OCI-M2 (cell line): Measurements from ENCODE around the gene CHI3L1.
"Not testable (repeated sequence)": the region's sequence is repeated elsewhere in the genome, so short reads cannot be mapped to it uniquely, and the experiment has no call there.

Experiments
- DNase-seq: peaks from one replicate; lab custom pipeline; 2025; ENCODE audit not compliant: unreplicated experiment; lab: John Stamatoyannopoulos, UW

CHI3L1 gene

DNA sequence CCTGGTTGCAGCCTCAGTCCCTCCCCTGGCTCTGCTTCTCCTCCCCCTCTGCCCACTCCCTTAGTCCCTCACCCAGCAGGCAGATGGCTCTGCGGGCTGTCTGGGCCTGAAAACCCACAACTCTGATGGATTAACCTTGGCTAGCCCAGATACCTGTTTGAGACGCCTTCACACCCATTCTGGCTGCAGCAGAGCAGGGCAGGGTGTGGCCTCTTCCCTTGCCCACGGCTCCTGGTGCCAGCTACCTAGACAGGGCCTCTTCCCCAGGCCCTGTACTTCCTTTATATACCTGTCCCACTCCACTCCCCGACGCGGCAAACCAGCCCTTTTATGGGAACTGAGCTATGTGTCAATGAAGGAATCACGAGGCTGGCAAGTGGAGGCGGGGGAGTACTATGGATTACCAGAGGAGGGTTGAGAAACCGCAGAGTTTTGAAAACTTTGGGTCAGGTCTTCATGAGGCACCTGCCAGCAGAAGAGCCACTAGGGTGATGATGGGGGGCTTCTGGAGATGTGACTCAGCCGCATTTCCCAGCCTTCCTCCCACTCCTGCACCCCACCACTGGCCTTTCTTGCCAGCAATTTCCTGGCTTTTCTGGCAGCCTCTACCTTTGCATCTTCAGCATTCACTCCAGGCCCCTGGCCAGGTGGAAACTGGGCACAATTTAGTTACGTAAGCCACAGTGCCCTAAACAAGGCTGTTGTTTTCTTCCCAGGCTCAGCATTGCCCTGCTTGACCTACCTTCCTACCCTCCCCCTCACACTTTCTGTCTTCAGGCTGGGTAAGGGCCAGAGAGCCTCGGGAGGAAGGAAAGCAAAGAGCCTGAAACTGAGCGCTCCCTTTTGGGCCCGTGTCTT, at the start of gene CHI3L1:
CHI3L1 (minus strand) TSS at position 259 of the 858 bp plus-strand sequence; CDS start at position 178, 81 bp downstream.
- DNase-seq = no peak

DNA sequence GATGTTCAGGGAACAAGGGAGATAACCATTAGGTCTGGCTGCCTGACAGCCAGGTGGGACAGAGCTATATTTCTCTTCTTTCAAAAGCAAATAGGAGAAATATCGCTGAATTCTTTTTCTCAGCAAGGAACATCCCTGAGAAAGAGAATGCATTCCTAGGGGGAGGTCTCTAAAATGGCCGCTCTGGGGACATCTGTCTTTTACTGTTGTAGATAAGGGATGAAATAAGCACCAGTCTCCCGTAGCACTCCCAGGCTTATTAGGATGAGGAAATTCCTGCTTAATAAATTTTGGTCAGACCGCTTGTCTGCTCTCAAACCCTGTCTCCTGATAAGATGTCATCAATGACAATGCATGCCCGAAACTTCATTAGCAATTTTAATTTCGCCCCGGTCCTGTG, 48.4 kb upstream of the CHI3L1 start:
- not testable (repeated sequence) for DNase-seq

DNA sequence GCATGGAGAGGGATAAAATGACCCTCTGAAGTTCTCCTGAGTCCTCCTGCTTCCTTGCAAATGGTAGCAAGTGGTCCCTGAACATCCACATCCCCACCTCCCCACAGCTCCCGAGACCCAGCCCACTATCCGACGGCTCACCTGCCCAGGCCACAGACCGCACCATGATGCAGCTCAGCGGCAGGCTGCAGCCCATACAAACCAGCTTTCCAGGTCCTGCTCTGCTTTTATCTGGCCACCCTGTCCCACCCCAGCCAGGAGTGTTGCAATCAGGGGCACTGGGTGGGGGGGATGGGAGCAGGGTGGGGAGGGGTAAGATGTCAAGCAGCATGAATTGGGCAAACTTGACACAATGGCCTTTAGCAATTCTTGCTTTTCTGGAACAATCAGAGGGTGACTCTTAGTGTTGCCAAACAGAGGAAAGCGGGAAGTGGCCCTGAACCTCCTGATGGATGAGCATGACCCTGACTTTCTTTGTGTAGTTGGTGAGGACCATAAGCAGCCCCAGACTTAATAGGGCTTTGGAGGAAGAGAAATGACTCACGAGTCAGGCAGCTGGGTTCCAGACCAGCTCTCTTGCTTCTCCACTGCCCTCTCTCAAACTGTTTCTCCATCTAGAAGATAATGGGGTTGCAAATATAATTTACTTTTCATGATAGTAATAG, 43.1 kb upstream of the CHI3L1 start, which contains the start of gene CHIT1:
CHIT1 (minus strand) TSS at position 203 of the 665 bp plus-strand sequence; CDS start at position 166, 37 bp downstream.
- DNase-seq = no peak

DNA sequence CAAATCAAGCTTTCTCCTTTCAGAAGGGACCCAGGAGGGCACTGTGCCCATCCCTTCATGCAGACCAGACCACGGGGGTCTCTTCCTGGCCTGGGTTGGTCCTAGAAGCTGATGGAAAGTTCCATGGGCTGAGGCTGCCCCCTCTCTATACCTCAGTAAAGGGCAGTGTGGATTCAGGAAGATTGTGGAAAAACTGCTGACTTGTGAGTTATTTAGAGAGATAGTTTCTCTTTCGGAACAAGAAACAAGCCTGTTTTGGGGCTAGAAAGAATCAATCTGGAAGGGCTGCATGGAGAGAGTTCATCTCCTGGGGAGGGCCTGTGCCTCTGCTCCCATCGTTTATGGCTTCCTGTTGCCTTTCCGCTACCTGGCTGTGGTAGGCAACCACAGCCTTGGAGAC, 42.2 kb upstream of the CHI3L1 start:
- no peak for DNase-seq

DNA sequence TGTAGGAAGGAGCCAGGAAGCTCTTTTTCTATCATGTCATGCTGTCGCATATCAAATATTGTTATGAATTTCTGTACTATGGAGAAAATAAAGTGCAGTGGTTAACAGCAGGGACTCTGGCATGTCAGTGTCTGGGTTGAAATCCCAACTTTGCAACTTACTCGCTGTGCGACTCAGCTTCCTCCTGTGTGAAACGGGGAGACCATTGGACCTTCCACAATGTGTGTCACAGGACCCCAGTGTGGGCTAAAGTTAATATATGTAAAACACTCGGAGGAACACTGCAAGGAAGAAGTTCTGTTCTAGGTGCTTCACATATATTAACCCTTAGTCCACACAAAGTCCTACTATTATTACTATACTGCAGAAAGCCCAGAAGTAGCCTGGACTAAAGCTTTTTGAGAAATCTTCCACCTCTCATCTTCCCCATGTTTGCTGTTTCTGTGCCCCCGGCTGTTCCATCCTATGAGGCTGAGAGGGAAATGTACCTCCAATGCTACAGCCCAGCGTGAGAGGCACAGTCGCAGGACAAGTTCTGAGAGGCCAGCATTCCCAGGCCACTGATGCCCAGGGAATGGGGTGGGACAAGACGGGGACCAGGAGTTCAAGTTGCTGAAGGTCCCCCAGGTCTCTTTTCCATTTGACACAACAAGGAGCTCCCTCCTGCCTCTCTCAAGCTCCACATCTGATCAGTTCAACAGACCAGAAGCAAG, 41.0 kb upstream of the CHI3L1 start:
- no peak for DNase-seq

DNA sequence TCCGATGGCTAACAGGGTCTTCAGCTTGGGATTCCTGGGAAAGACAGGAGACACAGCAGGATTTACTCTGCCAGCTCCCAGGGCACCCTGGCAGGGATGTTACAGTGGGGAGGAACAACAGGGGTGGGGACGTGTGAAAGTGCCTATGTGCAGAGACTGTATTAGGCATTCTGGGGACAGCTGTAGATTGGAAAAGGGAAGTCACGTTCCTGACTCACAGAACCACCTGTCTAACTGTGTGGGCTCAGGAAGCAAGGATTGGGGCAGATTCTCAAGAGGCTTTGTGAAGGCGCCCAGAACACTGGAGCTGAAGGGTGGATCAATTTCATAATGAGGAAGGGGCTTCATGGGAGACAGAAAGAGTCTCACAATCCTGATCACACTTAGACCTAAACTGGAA, 38.6 kb upstream of the CHI3L1 start:
- DNase-seq = no peak

DNA sequence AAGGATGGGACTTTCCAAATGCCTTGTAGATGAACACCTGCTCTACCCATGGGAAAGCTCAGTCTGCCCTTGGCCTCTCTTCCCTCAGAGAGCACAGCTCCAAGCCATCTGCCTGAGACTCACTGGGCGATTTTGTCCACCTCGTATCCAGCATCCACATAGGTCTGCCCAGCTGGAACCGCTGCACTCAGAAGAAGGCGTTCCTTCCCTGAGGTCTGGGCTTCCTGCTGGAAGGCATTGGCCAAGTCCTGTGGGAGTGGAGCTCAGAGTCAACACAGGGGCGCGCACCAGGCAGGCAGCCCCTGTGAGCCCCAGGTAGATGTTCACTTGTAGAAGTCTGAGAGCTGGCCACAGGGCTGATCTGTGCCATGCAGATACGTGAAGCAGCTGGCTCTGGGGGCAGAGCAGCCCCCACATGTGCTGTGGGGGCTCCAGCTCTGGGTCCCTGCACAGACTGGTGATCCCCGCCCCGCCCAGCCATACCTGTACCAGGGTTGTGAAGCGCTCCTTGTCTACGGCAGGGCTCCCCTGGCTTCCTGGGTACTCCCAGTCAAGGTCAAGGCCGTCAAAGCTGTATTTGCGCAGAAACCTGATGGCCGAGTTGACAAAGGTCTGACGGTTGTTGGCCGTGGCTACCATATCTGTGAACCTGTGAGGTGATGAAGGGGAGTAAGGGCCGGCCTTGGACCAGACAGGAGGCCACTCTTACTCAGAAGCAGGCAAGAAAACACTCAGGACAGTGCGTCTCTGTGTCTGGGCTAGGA, 36.7 kb upstream of the CHI3L1 start:
- no peak for DNase-seq

DNA sequence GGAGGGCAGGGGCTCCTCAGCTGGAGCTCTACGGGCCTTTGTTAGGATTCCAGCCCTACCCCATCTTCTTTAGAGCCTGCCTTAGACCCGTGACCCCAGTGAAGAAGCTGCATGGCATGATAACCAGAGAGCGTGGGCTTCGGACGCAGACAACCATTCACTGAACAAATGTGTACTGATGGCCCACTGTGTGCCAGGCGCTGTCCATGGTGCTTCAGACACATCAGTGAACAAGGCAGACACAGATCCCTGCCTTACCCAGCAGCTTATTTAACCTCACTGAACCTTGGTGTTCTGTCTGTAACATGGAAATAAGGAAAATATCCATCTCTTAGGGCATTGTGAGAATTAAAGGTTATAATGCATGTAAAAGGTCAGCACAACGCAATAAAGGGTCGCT, 33.4 kb upstream of the CHI3L1 start:
- no peak for DNase-seq

DNA sequence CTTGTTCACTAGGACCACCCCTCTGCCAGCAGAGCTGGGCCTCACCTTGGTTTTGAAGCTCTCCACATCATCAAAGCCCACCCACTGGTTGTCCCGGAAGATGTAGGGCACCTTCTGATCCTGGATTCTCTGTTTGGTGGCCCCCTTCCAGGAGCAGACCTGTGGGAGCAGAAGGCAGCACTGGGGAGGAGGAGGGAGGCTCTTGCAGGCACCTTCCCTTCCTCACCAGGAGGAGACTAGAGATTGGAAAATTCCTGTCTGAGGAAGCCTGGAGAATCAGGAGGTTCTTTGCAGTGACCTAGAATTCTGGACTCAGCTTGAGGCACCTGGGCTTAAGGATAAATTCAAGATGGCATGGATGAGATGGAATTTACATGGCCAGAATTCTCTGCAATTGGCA, 32.7 kb upstream of the CHI3L1 start:
- no peak for DNase-seq

DNA sequence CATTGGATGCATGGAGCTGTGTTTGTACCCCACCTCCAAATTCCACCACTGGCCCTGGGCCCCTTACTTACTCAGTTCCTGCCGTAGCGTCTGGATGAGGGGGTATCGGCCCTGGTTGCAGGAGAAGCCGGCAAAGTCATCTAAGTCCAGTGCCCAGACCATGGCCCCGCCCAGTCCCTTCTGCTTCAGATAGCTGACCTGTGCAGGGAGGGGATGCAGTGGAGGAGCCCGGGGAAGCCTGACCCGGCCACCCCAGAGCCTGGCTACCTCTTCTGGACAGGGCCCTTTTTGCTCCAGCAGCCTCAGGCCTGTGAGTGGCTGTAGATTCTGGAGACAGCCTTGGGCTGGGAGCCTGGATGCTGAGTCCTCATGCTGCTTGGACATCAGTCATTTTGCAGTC, 31.2 kb upstream of the CHI3L1 start:
- no peak for DNase-seq

DNA sequence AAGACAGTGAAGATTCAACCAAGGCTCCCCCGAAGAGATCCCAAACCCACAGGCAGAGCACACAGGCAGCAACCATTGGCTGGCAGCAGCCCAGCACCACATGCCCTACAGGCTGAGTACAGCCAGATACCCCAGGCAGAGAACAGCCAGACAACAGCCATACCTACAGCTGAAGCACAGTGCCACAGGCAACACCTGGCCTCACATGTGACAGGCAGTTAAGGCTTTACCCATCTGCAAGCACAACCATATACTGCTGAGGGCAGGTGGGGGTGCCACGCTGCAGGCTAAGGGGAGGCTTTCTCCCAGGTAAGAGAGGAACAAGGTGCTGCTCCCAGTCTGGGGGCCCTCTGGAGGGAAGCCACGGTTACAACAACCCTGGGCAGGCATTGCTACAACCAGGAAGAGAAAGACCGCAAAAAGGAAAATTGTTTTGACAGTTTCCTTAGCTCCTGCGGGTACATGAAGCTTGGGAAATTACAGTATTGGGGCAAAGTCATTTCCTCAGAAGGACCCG, 30.7 kb upstream of the CHI3L1 start:
- no peak for DNase-seq

DNA sequence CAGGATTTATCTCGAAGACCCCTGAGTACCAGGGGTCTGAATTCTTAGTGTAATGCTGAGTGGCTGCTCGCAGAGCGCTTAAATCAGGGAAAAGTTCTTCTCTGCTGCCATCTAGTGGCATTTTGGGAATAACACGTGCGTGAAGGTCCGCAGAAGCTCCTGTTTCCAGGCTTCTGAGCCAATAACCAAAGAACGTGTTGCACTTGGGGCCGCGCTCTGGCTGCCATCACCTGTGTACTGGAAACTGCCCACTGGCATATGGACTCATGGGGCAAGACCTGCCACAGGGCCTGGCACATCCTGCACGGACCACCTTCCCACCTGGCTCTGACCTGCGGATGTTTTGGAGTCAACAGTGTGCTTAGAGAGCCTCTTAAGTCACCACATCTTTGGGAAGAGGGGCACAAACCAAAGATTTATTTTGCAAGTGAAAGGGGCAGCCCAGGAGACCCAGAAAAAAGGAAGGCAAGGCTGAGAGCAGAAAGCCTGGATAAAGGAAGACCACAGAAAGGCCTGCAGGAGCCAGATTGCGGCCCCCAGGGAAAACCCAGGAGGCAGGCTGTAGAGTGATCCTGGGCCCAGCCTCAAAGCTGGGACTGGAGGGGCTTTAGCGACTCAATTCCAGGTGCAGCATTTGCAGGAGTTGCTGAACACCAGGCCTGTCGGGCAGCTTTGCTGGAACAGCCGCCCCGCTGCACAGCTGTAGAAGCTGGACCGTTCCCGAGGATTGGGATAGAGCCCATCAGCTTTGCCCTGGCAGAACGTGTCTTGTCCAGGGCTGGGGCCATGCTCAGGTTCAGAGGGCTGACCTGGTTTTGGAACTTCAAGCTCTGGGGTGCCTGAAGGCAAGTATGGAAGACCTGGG, 30.0 kb upstream of the CHI3L1 start:
- peak; percentile 22 for DNase-seq

DNA sequence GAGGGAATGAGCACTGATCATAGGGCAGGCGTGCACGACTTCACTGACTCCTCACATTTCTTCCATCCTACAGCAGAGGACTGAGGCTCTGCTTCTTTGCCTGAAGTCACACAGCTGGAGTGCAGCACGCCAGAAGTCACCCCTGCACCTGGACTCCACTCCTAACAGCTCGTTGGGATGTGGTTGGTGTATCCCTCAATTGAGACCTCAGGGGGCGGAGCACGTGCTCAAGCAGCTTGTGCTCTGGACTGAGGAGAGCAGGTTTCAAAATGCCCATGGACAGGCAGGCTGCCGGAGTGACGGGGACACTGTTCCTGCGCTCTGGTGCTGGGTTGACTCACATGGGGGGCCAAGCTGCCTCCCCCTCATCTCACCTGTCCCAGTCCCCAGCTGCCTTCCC, 29.1 kb upstream of the CHI3L1 start:
- no peak for DNase-seq

DNA sequence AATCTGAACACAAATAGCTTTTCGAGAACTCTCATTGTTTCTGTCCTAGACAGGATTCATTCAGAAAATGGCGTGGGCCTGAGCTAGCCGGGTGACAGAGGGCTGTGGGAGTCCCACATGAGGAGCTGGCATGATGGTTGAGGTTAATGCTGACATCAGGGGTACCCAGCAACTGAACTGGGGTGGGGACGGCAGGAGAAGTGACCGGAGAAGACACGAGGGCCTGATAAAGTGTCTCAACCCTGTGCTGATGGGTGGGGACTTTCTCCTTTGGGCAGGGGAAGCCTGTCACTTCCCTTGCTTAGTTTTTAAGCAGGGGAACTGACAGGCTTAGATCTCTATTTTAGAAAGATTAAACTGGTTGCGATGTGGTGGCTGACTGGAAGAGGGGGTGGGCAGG, 28.4 kb upstream of the CHI3L1 start:
- DNase-seq = no peak

DNA sequence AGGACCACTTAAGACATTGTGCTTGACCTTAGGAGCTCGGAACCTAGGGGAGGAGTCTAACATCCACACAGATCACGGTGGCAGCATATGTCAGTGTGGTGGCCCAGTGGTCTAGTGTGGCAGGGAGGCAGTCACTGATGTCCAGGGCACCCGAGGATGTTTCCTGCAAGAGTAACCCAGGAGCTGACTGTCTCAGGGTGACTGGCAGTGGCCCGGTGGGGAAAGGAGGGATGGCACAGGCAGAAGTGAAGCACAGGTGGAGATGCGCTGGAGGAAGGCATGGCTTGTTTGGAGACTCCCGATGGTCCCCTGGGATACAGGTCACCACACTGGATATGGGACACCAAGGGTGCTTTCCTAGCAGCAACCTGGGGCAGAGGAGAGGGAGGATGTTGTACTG, 26.6 kb upstream of the CHI3L1 start:
- DNase-seq = no peak

DNA sequence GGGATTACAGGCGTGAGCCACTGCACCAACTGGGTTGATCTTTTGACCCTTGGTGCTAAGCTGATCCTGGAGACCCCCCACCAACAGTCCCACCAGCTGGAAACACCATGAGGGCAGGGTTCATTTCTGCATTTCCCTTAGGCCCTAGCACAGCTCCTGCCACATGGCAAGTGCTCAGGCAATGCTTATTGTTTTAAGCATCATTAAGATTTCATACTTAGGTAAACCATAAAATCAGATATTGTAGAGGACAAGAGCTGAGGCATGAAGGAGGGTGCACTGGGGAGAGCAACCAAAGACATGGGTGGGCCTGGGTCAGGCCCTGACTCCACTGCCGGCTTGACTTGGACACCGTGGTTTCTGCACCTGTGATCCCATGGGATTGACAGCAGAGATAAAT, 25.3 kb upstream of the CHI3L1 start:
- DNase-seq = no peak

DNA sequence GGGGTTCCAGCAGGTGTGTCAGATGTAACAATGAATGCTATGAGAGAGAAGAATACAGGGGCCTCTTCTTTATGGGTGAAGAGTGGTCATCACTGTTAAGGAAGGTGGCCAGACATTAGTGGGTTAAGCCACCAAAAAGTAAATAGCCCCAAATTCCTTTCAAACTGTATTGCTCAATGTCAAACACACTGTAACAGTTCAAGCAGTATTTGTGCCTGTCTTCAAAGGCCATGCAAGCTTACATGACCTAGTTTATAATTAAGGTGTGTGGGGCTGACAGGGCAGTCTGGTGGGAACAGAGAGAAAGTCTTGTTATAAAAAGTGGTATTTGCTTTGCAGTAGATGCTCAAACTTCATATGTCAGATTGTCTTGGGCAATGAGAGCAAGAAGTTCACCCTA, 24.5 kb upstream of the CHI3L1 start:
- no peak for DNase-seq

DNA sequence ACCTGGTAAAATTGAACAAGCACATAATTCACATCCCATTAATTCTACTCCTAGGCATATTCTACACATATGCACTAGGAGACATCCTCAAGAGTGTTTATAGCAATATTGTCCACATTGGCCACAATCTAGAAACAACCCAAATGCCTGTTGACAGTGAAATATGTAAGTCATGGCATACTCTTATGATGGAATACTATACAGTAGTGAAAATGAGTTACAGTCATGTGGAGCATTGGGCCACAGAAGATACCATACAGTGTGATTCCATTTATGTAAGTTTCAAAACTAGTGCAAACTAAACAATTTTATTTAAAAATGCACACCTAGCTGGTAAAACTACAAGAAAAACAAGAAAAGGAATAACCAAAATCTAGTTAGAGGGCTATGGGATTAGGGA, 23.8 kb upstream of the CHI3L1 start:
- DNase-seq = no peak

DNA sequence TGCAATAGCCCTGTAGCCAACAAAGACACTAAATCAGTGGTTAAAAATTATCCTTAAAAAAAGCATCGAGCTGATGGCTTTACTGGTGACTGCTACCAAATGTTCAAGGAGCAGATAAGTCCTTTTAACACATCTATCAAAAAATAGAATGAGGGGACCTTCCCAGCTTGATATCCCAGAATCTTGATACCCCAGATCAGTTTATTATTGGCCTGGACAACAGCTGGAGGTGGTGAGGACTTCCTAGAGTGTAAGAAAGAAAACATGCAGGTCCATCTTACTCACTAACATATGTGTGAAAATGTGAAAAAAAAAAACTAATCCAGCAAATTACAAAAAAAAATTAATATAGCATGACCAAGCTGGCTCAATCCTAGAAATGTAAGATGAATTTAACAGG, 21.7 kb upstream of the CHI3L1 start:
- DNase-seq = no peak

DNA sequence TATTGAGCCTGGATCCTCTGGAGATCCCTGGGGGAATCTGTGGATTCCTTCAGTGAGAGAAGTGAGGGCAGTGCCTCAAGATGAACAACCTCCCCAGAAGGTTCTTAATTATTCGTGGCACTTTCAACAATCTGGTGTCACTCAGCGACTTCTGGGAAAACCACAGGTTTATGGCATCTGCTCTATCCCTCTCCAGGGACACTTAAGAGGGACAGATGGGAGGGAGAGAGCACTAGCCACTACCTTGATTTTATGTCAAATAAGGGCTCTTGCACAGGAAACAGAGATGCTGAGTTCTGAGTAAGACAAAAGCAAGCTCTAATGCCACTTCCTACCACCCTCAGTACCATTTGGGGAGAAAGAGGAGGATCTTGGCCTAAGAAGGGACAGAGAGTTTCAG, 21.2 kb upstream of the CHI3L1 start:
- no peak for DNase-seq
